Left renal pelvis (tissue), 4 donors: Measurements from ENCODE around the gene MYOM1. TPM values are rescaled to one million over a fixed set of nuclear protein-coding genes. Genes with fewer than 3 reads are reported as not detected.

Experiments used
- DNase-seq, 4 donors: peaks; one replicate each; pipeline ENCODE4 v3.0.0-alpha.2; 2013; ENCODE audit warnings: low read depth in 4 of 4, low spot score in 3 of 4
- polyA plus RNA-seq, 4 donors: library from polyadenylated mRNA; unstranded; fragments of 120-200 nt; gene quantifications; one replicate each; pipeline ENCODE4 v1.2.1, GENCODE V29; 2013; ENCODE audit not compliant: insufficient read length in 4 of 4

Gene MYOM1
- polyA plus RNA-seq = 10 to 100 TPM in 1 of 4 donors, 1 to 10 TPM in 3; 6.7 to 11.7 (median 7.7) TPM

- no peak for DNase-seq
Observed at GRCh38 chr18:3219631-3220335, at the start of gene MYOM1. Gene MYOM1, minus strand, starts transcription at chr18:3219968. Its CDS starts 4,745 bp downstream, at chr18:3215223.

- DNase-seq = no peak
Observed at GRCh38 chr18:3269241-3269913, 49.6 kb upstream of the MYOM1 start.

- DNase-seq = no peak
Observed at GRCh38 chr18:3268306-3268705, 48.5 kb upstream of the MYOM1 start.

- no peak for DNase-seq
Observed at GRCh38 chr18:3266062-3266608, 46.4 kb upstream of the MYOM1 start.

GRCh38 chr18:3265564-3266033 is 45.8 kb upstream of the MYOM1 start:
- DNase-seq = no peak

- no peak for DNase-seq
Observed at GRCh38 chr18:3264362-3264761, 44.6 kb upstream of the MYOM1 start.

GRCh38 chr18:3263132-3263700 is 43.4 kb upstream of the MYOM1 start:
- DNase-seq = no peak

GRCh38 chr18:3262234-3263131 is 42.7 kb upstream of the MYOM1 start:
- no peak for DNase-seq

GRCh38 chr18:3261373-3262233 is 41.8 kb upstream of the MYOM1 start, which contains the start of gene MYL12B:
Gene MYL12B, plus strand, starts transcription at chr18:3262133. Its CDS starts 10,766 bp downstream, at chr18:3272899.
- peak in 2 of 4 donors; percentile 71 to 74 for DNase-seq

GRCh38 chr18:3260995-3261372 is 41.2 kb upstream of the MYOM1 start:
- no peak for DNase-seq

GRCh38 chr18:3257627-3258120 is 37.9 kb upstream of the MYOM1 start:
- DNase-seq = no peak

GRCh38 chr18:3256693-3257626 is 37.2 kb upstream of the MYOM1 start:
- no peak for DNase-seq

- no peak for DNase-seq
Observed at GRCh38 chr18:3255611-3256165, 35.9 kb upstream of the MYOM1 start.

- no peak for DNase-seq
Observed at GRCh38 chr18:3254725-3255124, 35.0 kb upstream of the MYOM1 start.

- DNase-seq = no peak
Observed at GRCh38 chr18:3252843-3253242, 33.1 kb upstream of the MYOM1 start.

GRCh38 chr18:3251963-3252277 is 32.2 kb upstream of the MYOM1 start:
- no peak for DNase-seq

- no peak for DNase-seq
Observed at GRCh38 chr18:3251249-3251962, 31.6 kb upstream of the MYOM1 start.
